Measurements from ENCODE around the gene SLC35E2B. TPM values are rescaled to one million over a fixed set of nuclear protein-coding genes. Genes with fewer than 3 reads are reported as not detected.

The SLC35E2B gene
- polyA plus RNA-seq, 3 donors: 12.2 to 29.2 (median 17.7) TPM

- Histone ChIP-seq H3K36me3 (replicated peaks in 1 of 2; ENCODE audit: control insufficient read depth in 1 of 2, insufficient read depth in 2 of 2, low read length in 2 of 2) (peaks cover 0 to 5% of the 10 kb centered on the region in 2 donors), H3K4me3 (replicated peaks in 1 of 3; ENCODE audit: low read depth in 2 of 3, low read length in 3 of 3) (no peak overlapping the region), H3K27ac (ENCODE audit: low read depth in 1 of 2, low read length in 2 of 2) (no peak overlapping the region), H3K4me2 (replicated peaks; ENCODE audit: extremely low read depth, low read length, poor library complexity, severe bottlenecking) (no peak overlapping the region), H3K27me3 (ENCODE audit: control insufficient read depth in 2 of 2, insufficient read depth in 2 of 2, low read length in 2 of 2) (no peaks in the 10 kb centered on the region), H2AFZ (ENCODE audit: insufficient read depth, low read depth, low read length, poor library complexity, severe bottlenecking) (no peak overlapping the region), H3K9ac (ENCODE audit: insufficient read depth, low read length, poor library complexity, severe bottlenecking) (no peak overlapping the region), H3K9me3 (replicated peaks in 1 of 2; ENCODE audit: control insufficient read depth in 1 of 2, insufficient read depth in 1 of 2, low read length in 2 of 2) (no peaks in the 10 kb centered on the region), H3K4me1 (ENCODE audit: control insufficient read depth in 1 of 2, insufficient read depth in 2 of 2, low read length in 2 of 2) (no peaks in the 10 kb centered on the region), H3K79me2 (ENCODE audit: insufficient read depth, low read length) (no peaks in the 10 kb centered on the region), H4K20me1 (ENCODE audit: insufficient read depth, low read length) (no peaks in the 10 kb centered on the region)
- WGBS (ENCODE audit: insufficient coverage): 98% methylated on average over 17 of the region's 17 CpGs
- no peak for TF ChIP-seq CTCF (IDR thresholded peaks at IDR 0.05)
- Mint-ChIP-seq H3K27ac (peak overlapping the region in 1 of 7 donors; percentile 72), H3K4me3 (no peak overlapping the region), H3K27me3 (ENCODE audit: low read depth in 3 of 3) (peaks cover 0 to 3% (median 2%) of the 10 kb centered on the region in 3 donors), H3K36me3 (peaks cover 3 to 12% of the 10 kb centered on the region in 2 donors), H3K4me1 (no peaks in the 10 kb centered on the region), H3K9me3 (peaks cover 0 to 2% (median 0%) of the 10 kb centered on the region in 7 donors)
- DNase-seq: no peak
- intact Hi-C loops (cut with micrococcal nuclease): no loop called here
Measured at GRCh38 chr1:1622788-1623094, 69.9 kb downstream of the SLC35E2B start.

- no peak for TF ChIP-seq CTCF (IDR thresholded peaks at IDR 0.05)
- H3K36me3 ChIP-seq (replicated peaks in 1 of 2; ENCODE audit: control insufficient read depth in 1 of 2, insufficient read depth in 2 of 2, low read length in 2 of 2): peaks cover 0 to 5% of the 10 kb centered on the region in 2 donors
- peaks cover 0 to 2% (median 0%) of the 10 kb centered on the region in 7 donors for H3K9me3 Mint-ChIP-seq
- no peak overlapping the region for H3K4me3 Mint-ChIP-seq
- H3K4me2 ChIP-seq (replicated peaks; ENCODE audit: extremely low read depth, low read length, poor library complexity, severe bottlenecking): no peak overlapping the region
- intact Hi-C loops (cut with micrococcal nuclease): no loop called here
- peaks cover 3% of the 10 kb centered on the region for H3K4me1 Mint-ChIP-seq
- 95% methylated on average over 17 of the region's 21 CpGs for WGBS (ENCODE audit: insufficient coverage)
- H3K79me2 ChIP-seq (ENCODE audit: insufficient read depth, low read length): peaks cover 2% of the 10 kb centered on the region
- no peak overlapping the region for H3K27ac ChIP-seq (ENCODE audit: low read depth in 1 of 2, low read length in 2 of 2)
- H3K4me3 ChIP-seq (replicated peaks in 1 of 3; ENCODE audit: low read depth in 2 of 3, low read length in 3 of 3): no peak overlapping the region
- peak overlapping the region in 2 of 7 donors; percentile 27 to 69 for H3K27ac Mint-ChIP-seq
- H3K9me3 ChIP-seq (replicated peaks in 1 of 2; ENCODE audit: control insufficient read depth in 1 of 2, insufficient read depth in 1 of 2, low read length in 2 of 2): no peaks in the 10 kb centered on the region
- H3K27me3 Mint-ChIP-seq (ENCODE audit: low read depth in 3 of 3): peaks cover 0 to 3% (median 2%) of the 10 kb centered on the region in 3 donors
- no peak for DNase-seq
- no peak overlapping the region for H3K9ac ChIP-seq (ENCODE audit: insufficient read depth, low read length, poor library complexity, severe bottlenecking)
- H3K4me1 ChIP-seq (ENCODE audit: control insufficient read depth in 1 of 2, insufficient read depth in 2 of 2, low read length in 2 of 2): peaks cover 0 to under 1% of the 10 kb centered on the region in 2 donors
- no peak overlapping the region for H2AFZ ChIP-seq (ENCODE audit: insufficient read depth, low read depth, low read length, poor library complexity, severe bottlenecking)
- peaks cover 2% of the 10 kb centered on the region for H4K20me1 ChIP-seq (ENCODE audit: insufficient read depth, low read length)
- H3K27me3 ChIP-seq (ENCODE audit: control insufficient read depth in 2 of 2, insufficient read depth in 2 of 2, low read length in 2 of 2): no peaks in the 10 kb centered on the region
- peaks cover 7 to 16% of the 10 kb centered on the region in 2 donors for H3K36me3 Mint-ChIP-seq
Measured at GRCh38 chr1:1622010-1622787, 70.4 kb downstream of the SLC35E2B start.

Measured in CD14-positive monocyte (primary cell).